Measurements from ENCODE around the gene CAMSAP1. TPM values are rescaled to one million over a fixed set of nuclear protein-coding genes. Genes with fewer than 3 reads are reported as not detected.

The CAMSAP1 gene
- total RNA-seq, 2 donors from 2014 or later, result 38.1 to 40.6 TPM

- no peaks in the 10 kb centered on the region for H3K9me3 Mint-ChIP-seq
- no peak for DNase-seq (ENCODE audit: low spot score in 2 of 2)
- H3K27ac Mint-ChIP-seq, result no peak overlapping the region
- no peaks in the 10 kb centered on the region for H3K36me3 Mint-ChIP-seq
- ATAC-seq, result no peak
Observed at GRCh38 chr9:135776893-135777622, 130.3 kb downstream of the CAMSAP1 start.

DNA sequence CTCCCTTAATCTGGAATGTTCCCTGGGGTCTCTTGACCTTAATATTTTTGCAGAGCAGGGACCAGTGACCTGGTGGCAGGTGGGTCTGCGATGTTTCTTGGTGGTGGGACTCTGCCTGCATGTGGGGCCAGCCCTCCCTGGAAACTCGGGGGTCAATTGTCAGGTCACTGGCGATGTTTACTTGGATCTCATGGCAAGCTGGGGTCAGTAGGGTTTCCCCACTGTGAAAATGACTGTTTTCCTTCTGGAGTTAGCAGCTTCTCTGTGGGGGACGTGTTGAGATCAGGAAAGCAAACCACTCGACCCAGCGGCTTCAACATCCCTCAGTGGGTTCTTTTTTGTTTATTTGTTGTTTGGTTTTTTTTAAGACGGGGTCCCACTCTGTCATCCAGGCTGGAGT lies 131.4 kb downstream of the CAMSAP1 start:
- no peak for ATAC-seq
- DNase-seq (ENCODE audit: low spot score in 2 of 2), result no peak
- no peaks in the 10 kb centered on the region for H3K36me3 Mint-ChIP-seq
- H3K27ac Mint-ChIP-seq, result no peak overlapping the region
- no peaks in the 10 kb centered on the region for H3K9me3 Mint-ChIP-seq

GRCh38 chr9:135774794-135775525 lies 132.4 kb downstream of the CAMSAP1 start:
- Mint-ChIP-seq H3K36me3 (no peaks in the 10 kb centered on the region), H3K9me3 (no peaks in the 10 kb centered on the region), H3K27ac (no peak overlapping the region)
- DNase-seq (ENCODE audit: low spot score in 2 of 2) (no peak), ATAC-seq (no peak)

DNA sequence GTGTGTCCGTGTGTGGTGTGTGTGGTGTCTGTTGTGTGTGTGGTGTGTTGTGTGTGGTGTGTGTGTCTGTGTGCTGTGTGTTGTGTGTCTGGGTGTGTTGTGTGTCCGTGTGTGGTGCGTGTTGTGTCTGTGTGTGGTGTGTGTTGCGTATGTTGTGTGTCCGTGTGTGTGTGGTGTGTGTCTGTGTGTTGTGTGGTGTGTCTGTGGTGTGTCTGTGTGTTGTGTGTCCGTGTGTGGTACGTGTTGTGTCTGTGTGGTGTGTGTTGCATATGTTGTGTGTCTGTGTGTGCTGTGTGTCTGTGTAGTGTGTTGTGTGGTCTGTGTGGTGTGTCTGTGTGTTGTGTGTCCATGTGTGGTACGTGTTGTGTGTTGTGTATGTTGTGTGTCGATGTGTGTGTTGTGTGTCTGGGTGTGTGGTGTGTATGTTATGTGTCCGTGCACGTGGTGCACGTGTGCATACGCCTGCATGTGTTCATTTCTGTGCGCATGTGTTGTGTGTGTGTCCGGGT lies 133.1 kb downstream of the CAMSAP1 start:
- no peaks in the 10 kb centered on the region for H3K36me3 Mint-ChIP-seq
- no peaks in the 10 kb centered on the region for H3K9me3 Mint-ChIP-seq
- H3K27ac Mint-ChIP-seq, result no peak overlapping the region
- DNase-seq (ENCODE audit: low spot score in 2 of 2), result no peak
- no peak for ATAC-seq

- Mint-ChIP-seq H3K9me3 (no peaks in the 10 kb centered on the region), H3K36me3 (no peaks in the 10 kb centered on the region), H3K27ac (no peak overlapping the region)
- DNase-seq (ENCODE audit: low spot score in 2 of 2) (no peak), ATAC-seq (no peak)
Observed at GRCh38 chr9:135773530-135774238, 133.7 kb downstream of the CAMSAP1 start.

- Mint-ChIP-seq H3K9me3 (no peaks in the 10 kb centered on the region), H3K27ac (no peak overlapping the region), H3K36me3 (no peaks in the 10 kb centered on the region)
- no peak for ATAC-seq
- DNase-seq (ENCODE audit: low spot score in 2 of 2), result no peak
Observed at GRCh38 chr9:135772702-135773493, 134.4 kb downstream of the CAMSAP1 start.

- Mint-ChIP-seq H3K9me3 (no peaks in the 10 kb centered on the region), H3K27ac (no peak overlapping the region), H3K36me3 (no peaks in the 10 kb centered on the region)
- ATAC-seq, result peak; percentile 28 to 31
- DNase-seq (ENCODE audit: low spot score in 2 of 2), result no peak
Observed at GRCh38 chr9:135772056-135772646, 135.2 kb downstream of the CAMSAP1 start.

- DNase-seq (ENCODE audit: low spot score in 2 of 2), result no peak
- H3K36me3 Mint-ChIP-seq, result no peaks in the 10 kb centered on the region
- H3K9me3 Mint-ChIP-seq, result no peaks in the 10 kb centered on the region
- no peak for ATAC-seq
- H3K27ac Mint-ChIP-seq, result no peak overlapping the region
Observed at GRCh38 chr9:135771401-135772051, 135.8 kb downstream of the CAMSAP1 start.

GRCh38 chr9:135770771-135771170 lies 136.6 kb downstream of the CAMSAP1 start:
- DNase-seq (ENCODE audit: low spot score in 2 of 2) (no peak), ATAC-seq (no peak)
- H3K36me3 Mint-ChIP-seq, result no peaks in the 10 kb centered on the region
- no peaks in the 10 kb centered on the region for H3K9me3 Mint-ChIP-seq
- H3K27ac Mint-ChIP-seq, result no peak overlapping the region

- H3K27ac Mint-ChIP-seq, result no peak overlapping the region
- DNase-seq (ENCODE audit: low spot score in 2 of 2), result no peak
- H3K36me3 Mint-ChIP-seq, result no peaks in the 10 kb centered on the region
- ATAC-seq, result no peak
- H3K9me3 Mint-ChIP-seq, result no peaks in the 10 kb centered on the region
Observed at GRCh38 chr9:135770203-135770535, 137.2 kb downstream of the CAMSAP1 start.

DNA sequence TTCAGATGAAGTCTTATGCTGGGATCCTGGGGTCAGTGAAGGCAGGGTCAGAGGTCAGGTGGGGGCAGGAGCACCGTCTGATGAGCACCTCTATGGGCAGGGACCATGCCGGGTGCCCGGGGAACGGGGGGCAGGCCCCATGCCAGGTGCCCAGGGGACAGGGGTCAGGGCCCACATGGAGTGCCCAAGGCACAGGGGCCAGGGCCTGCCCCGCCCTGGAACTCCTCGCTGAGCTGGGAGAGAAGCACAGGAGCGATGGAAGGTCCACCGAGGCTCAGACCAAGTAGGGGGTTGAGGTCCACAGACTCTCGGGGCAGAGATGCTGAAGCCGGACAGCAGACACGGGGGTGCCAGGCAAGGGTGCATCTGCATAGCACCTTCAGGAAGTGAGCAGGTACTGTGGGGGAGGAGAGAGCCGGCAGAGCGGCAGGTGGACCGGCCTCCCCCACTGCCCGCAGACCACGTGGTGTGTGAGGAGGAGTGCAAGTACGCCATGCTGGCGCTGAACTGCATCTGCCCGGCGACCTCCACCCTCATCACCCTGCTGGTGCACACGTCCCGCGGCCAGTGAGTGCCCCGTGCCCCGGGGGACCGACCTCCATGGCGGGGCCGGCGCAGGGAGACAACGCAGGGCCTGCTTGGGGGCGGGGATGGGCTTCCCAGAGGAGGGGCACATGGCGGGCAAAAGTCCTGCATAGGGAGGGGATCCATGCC lies 137.7 kb downstream of the CAMSAP1 start:
- no peaks in the 10 kb centered on the region for H3K9me3 Mint-ChIP-seq
- DNase-seq (ENCODE audit: low spot score in 2 of 2) (no peak), ATAC-seq (no peak)
- no peaks in the 10 kb centered on the region for H3K36me3 Mint-ChIP-seq
- H3K27ac Mint-ChIP-seq, result no peak overlapping the region

DNA sequence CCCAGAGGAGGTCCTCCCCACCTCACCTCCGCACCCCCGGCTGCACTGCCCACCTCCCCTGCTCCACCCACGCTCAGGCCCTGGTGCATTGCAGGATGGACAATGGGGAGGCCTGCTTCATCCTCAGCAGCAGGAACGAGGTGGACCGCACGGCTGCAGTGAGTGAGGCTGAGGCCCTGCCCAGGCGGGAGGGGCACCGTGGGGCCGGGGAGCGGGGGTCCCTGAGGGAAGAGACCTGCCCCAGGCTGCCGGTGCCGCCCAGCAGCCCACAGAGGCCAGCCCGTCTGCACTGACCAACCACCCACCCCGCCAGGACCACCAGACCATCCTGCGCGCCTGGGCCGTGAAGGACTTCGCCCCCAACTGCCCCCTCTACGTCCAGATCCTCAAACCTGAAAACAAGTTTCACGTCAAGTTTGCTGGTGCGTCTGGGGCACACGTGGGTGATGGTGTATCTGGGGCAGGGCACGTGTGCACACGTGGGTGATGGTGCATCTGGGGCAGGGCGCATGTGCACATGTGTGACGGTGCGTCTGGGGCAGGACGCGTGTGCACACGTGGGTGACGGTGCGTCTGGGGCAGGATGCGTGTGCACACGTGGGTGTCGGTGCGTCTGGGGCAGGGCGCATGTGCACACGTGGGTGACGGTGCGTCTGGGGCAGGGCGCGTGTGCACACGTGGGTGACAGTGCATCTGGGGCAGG lies 138.7 kb downstream of the CAMSAP1 start:
- DNase-seq (ENCODE audit: low spot score in 2 of 2) (no peak), ATAC-seq (no peak)
- H3K36me3 Mint-ChIP-seq, result no peaks in the 10 kb centered on the region

GRCh38 chr9:135766707-135767106 lies 140.6 kb downstream of the CAMSAP1 start:
- Mint-ChIP-seq H3K36me3 (no peaks in the 10 kb centered on the region), H3K9me3 (no peaks in the 10 kb centered on the region), H3K27ac (no peak overlapping the region)
- no peak for DNase-seq (ENCODE audit: low spot score in 2 of 2)
- no peak for ATAC-seq

More for the DNA sequence above, 138.7 kb downstream of the CAMSAP1 start:
- no peaks in the 10 kb centered on the region for H3K9me3 Mint-ChIP-seq
- no peak overlapping the region for H3K27ac Mint-ChIP-seq

DNA sequence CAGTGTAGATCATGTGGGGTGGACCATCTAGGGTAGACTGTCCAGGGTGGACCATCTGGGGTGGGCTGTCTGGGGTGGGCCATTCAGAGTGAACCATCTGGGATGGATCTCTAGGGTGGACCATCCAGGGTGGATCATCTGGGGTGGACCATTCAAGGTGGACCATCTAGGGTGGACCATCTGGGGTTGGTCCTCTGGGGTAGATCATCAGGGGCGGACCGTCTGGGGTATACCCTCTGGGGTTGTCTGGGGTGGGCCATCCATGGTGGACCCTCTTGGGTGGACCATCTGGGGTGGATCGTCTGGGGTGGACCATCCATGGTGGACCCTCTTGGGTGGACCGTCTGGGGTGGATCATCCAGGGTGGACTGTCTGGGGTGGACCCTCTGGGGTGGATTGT lies 141.1 kb downstream of the CAMSAP1 start:
- Mint-ChIP-seq H3K9me3 (no peaks in the 10 kb centered on the region), H3K27ac (no peak overlapping the region), H3K36me3 (no peaks in the 10 kb centered on the region)
- DNase-seq (ENCODE audit: low spot score in 2 of 2) (no peak), ATAC-seq (no peak)

DNA sequence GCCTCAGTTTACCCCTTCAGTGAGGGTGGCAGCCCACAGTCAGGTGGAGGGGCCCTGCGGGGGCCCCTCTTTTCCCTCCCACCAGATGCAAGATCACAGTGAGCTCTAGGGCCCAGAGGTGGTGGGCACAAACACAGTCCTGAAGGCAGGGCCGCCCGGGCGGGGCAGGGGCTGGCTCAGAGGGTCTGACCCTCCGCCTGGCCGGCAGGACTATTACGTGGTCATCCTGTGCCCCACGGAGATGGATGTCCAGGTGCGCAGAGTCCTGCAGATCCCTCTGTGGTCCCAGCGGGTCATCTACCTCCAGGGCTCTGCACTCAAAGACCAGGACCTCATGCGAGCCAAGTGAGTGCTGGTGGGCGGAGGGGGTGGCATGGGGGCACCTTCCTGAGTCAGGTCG lies 141.9 kb downstream of the CAMSAP1 start:
- H3K9me3 Mint-ChIP-seq, result no peaks in the 10 kb centered on the region
- ATAC-seq (no peak), DNase-seq (ENCODE audit: low spot score in 2 of 2) (no peak)
- H3K36me3 Mint-ChIP-seq, result no peaks in the 10 kb centered on the region
- H3K27ac Mint-ChIP-seq, result no peak overlapping the region
